Measurements from ENCODE around the gene ARL6IP5.

DNA sequence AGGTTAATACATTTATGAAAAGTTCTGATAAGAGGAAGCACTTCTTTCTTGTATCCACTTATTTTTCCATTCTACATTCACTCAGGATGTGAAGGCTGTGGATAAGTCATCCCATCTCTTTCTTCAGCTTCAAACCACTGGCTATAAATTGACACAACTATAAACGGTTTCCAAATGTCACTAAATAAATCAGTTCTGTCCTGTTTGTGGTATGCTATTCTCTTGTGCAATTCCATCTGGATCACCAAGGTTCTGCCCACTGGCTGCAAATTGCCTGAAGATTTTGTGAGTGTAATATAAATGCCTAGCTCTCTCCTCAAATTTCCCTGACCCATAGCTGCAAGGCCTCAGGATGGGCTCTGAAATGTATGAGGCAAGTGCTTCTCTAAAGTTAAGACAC, 44.8 kb downstream of the ARL6IP5 start:
- TF ChIP-seq POLR2AphosphoS5 (IDR thresholded peaks at IDR 0.05) (no peak), POLR2A (IDR thresholded peaks at IDR 0.05) (no peak)
- TF ChIP-seq, protein P1, sequence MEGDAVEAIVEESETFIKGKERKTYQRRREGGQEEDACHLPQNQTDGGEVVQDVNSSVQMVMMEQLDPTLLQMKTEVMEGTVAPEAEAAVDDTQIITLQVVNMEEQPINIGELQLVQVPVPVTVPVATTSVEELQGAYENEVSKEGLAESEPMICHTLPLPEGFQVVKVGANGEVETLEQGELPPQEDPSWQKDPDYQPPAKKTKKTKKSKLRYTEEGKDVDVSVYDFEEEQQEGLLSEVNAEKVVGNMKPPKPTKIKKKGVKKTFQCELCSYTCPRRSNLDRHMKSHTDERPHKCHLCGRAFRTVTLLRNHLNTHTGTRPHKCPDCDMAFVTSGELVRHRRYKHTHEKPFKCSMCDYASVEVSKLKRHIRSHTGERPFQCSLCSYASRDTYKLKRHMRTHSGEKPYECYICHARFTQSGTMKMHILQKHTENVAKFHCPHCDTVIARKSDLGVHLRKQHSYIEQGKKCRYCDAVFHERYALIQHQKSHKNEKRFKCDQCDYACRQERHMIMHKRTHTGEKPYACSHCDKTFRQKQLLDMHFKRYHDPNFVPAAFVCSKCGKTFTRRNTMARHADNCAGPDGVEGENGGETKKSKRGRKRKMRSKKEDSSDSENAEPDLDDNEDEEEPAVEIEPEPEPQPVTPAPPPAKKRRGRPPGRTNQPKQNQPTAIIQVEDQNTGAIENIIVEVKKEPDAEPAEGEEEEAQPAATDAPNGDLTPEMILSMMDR (IDR thresholded peaks at IDR 0.05) = no peak
